NB4 (cell line): ENCODE data around the gene ADRB1.

Source experiments
- POLR2A ChIP-seq: IDR thresholded peaks from 2 replicates; pipeline ENCODE4 v1.6.1; 2011; ENCODE audit warnings: mild to moderate bottlenecking; ENCODE audit not compliant: insufficient read length; ENCODE audit errors: extremely low read depth
- TF ChIP-seq, protein P1 (sequence below): IDR thresholded peaks from one replicate; pipeline ENCODE4 v1.5.1; 2012; ENCODE audit warnings: low read depth, low read length

DNA sequence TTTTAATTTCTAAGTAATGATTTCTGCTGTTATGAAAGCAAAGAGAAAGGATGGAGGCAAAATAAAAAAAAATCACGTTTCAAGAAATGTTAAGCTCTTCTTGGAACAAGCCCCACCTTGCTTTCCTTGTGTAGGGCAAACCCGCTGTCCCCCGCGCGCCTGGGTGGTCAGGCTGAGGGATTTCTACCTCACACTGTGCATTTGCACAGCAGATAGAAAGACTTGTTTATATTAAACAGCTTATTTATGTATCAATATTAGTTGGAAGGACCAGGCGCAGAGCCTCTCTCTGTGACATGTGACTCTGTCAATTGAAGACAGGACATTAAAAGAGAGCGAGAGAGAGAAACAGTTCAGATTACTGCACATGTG, 2.4 kb downstream of the ADRB1 start:
- TF ChIP-seq, protein P1, sequence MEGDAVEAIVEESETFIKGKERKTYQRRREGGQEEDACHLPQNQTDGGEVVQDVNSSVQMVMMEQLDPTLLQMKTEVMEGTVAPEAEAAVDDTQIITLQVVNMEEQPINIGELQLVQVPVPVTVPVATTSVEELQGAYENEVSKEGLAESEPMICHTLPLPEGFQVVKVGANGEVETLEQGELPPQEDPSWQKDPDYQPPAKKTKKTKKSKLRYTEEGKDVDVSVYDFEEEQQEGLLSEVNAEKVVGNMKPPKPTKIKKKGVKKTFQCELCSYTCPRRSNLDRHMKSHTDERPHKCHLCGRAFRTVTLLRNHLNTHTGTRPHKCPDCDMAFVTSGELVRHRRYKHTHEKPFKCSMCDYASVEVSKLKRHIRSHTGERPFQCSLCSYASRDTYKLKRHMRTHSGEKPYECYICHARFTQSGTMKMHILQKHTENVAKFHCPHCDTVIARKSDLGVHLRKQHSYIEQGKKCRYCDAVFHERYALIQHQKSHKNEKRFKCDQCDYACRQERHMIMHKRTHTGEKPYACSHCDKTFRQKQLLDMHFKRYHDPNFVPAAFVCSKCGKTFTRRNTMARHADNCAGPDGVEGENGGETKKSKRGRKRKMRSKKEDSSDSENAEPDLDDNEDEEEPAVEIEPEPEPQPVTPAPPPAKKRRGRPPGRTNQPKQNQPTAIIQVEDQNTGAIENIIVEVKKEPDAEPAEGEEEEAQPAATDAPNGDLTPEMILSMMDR, result no peak
- no peak for TF ChIP-seq POLR2A
